Stimulated activated CD8-positive, alpha-beta memory T cell treated with anti-CD3 and anti-CD28 coated beads, Interleukin-12 subunit alpha, Interleukin-12 subunit beta, amount 100 ng/mL, for 24 hours (primary cell): ENCODE results near the gene PTPRJ.
"Not testable (repeated sequence)": the region's sequence is repeated elsewhere in the genome, so short reads cannot be mapped to it uniquely, and the experiment has no call there.

Source experiments
- DNase-seq: peaks from one replicate; pipeline ENCODE4 v3.0.0-alpha.2; 2020; ENCODE audit errors: extremely low read depth

The PTPRJ gene

GRCh38 chr11:47980088-47980906 lies at the start of gene PTPRJ:
TSS of gene PTPRJ (plus strand) at chr11:47980559. CDS start at chr11:47980913, 354 bp downstream.
- DNase-seq: no peak

GRCh38 chr11:47932544-47932943 lies 47.8 kb upstream of the PTPRJ start:
- DNase-seq: no peak

DNA sequence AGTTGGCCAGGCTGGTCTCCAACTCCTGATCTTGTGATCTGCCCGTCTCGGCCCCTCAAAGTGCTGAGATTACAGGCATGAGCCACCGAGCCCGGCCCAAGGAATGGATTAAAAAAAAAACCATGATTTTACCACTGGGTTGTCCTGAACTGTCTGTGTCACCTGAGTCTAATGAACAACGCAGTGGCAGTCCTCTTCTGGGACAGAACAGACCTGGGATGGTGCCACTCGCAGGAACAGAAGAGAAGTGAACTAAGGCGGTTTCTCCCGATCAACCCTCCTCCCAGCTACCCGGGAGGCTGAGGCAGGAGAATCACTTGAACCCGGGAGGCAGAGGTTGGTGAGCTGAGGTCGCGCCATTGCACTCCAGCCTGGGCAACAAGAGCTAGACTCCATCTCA lies 46.6 kb upstream of the PTPRJ start:
- DNase-seq: not testable (repeated sequence)

DNA sequence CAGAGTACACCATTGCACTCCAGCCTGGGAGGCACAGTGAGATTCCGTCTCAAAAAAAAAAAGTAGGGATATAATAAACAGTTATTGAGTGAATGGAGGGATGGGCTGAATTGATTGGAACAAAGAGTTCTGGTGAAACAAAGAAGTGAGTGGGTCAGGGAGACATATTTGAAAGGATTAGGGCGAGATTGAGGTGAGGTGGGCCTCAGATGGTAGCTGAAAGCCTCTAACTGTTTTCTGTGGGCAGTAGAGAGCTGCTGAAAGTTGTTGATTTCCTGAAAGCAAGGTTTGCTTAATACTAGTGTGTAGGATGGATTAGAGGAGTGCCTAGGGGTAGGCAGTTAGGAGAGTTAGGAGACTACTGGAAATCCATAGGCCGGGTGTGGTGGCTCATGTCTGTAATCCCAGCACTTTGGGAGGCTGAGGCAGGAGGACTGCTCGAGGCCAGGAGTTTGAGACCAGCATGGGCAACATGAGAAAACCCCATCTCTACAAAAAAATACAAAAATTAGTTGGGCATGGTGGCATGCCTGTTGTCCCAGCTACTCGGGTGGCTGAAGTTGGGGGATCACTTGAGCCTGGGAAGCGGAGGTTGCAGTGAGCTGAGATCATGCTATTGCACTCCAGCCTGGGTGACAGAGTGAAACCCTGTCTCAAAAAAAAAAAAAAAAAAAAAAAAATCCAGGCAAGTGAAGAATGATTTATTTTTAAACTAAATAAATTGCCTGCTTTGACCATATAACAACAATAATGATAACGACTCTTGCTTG lies 41.4 kb upstream of the PTPRJ start:
- no peak for DNase-seq

GRCh38 chr11:47940904-47941649 lies 39.3 kb upstream of the PTPRJ start:
- DNase-seq: no peak

DNA sequence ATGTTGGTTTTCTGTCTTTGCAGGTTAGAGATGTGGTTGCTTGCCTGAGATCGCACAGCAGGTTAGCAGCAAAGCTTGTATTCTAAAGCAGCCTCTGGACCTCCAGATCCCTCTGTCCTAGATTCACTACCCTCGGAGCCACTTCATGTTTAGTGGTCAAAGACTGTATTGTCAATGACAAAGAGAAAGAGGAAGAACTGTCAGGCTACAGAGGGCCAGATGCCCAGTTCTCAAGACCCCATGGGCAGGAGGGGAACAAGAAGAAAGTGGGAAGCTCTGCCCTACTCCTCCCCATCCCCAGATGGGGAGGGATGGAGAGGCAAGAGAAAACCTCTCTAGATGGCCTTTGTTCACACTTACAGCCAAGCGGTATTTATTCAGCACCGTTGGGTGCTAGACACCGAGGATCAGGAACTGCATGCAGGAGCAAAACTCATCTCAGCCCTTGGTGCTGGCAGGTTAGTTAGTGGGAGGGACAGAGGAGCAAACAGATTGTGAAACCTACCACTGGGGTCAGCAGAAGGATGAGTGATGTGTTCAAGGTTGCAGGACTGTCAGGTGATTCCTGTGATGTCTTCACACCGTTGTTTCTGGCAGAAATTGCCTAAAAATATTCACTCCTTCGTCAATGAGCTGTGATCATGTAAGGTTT lies 38.3 kb upstream of the PTPRJ start:
- no peak for DNase-seq

DNA sequence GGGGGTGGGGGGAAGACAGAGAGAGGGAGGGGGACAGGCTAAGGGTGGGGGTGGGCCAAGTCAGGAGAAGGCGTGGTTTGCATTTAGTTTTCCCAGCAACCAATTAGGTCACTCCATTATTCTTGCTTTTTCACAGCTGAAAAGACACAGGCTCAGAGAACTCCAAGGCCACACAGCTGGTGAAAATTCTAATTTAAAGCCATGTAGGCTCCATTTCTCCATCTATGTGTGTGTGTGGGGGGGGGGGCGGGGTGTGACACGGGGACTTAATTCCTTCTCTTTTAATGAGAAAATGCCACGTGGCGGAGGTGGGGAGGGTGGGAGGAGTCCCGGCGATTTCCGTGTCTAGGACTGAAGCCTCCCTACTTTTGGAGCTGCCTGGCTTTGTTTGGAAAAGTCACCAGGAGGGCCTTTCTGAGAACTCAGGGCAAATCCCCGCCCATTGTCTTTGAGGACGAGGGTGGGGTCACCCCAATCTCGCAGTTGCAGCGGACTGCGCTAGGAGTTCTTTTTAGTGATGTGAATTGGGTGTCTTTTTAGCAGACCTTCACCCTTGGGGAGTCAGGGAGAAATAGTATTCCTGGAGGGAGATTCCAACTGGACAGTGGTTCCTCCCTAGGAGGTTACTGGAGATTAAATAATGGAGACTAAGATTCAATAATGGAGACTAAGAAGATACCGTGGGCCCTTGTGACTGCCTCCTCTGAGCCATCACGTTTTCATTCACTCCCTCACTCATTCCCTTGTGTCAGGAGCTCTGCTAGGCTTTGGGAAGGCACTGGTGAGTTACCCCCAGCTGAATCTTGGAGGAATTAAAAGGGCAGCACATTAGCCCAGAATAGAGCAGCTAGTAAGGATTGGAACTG lies 36.4 kb upstream of the PTPRJ start:
- no peak for DNase-seq

- DNase-seq: no peak
Observed at GRCh38 chr11:47944632-47945031, 35.7 kb upstream of the PTPRJ start.

DNA sequence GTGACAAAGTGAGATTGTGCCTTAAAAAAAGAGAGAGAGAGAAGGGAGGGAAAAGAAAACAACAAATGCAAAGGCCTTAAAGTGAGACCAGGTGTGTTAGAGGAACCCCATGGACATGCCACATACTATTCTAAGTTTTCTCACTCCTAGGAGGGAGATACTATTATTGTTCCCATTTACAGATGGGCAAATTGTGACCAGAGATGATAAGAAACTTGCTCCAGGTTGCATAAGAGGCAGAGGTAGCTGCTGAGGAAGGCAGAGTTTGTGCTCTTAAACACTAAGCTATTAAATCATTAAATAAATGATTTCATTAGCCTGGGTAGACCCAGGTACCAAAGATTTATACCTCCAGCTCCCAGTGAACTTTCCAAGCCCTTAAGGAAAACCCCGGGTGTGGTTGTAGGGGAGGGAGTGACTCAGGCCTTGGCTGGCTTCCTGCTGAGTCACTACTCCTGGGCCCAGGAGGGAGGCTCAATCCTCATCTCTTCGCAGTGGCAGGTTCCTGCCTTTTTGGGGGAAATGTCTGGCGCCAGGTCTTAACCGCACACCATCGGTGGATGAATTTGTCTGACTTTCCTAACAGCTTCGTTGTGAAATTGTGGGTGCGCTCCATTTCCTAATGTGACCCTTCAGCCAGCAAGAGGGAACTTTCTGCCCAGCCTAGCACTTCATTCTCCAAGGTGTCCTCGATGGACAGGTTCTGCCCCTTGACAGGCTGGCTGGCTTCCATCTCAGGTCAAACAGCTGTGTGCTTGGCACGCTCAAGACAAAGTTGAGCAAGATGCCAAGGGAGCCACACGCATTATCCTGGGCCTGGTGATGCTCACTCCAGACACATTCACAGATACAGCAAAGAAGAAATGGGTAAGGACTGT lies 33.4 kb upstream of the PTPRJ start:
- DNase-seq: no peak

GRCh38 chr11:47948137-47948536 lies 32.2 kb upstream of the PTPRJ start:
- no peak for DNase-seq

- not testable (repeated sequence) for DNase-seq
Observed at GRCh38 chr11:47949001-47949675, 31.2 kb upstream of the PTPRJ start.

- DNase-seq: peak; percentile 15
Observed at GRCh38 chr11:47950396-47950795, 30.0 kb upstream of the PTPRJ start.

DNA sequence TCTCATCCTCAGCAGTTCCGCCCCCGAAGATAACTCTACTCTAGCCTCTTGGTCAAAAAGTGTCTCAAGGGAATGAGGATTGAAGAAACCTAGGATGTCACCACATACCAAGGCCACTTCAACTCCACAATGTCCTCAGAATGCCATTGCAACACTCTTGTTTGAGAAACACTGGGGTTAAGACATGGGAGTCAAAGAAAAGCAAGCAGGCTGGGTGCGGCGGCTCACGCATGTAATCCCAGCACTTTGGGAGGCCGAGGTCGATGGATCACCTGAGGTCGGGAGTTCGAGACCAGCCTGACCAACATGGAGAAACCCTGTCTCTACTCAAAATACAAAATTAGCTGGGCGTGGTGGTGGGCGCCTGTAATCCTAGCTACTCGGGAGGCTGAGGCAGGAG lies 28.9 kb upstream of the PTPRJ start:
- DNase-seq: not testable (repeated sequence)

DNA sequence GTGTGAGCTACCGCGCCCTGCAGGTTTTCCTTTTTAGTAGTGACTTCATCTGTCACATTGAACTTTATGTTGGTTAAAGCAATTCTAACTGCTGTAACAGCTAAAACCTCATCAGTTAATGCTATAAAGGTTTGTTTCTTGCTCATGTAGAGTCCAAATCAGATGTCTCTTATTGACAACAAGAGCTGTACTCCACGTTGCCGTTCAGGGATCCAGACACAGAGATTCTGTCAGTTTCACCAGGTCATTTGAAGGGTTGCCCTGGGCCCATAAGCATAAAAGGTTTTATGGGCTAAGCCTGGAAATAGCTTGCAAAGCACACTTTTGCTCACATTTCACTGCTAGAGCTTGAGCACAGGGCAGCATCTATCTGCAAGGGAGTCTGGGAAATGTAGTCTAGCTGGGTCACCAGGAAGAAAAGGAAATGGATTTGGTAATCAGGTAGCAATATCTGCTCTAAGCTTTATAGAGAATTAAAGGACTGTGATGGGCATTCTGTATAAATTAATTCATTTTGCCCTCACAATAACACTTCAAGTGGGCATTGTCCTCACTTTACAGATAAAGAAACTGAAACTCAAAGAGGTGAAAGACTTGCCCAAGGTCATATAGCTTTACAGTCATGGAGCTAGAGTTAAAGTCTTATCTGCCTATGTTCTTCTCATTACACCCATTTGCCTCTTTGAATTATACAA lies 25.2 kb upstream of the PTPRJ start:
- DNase-seq: no peak

DNA sequence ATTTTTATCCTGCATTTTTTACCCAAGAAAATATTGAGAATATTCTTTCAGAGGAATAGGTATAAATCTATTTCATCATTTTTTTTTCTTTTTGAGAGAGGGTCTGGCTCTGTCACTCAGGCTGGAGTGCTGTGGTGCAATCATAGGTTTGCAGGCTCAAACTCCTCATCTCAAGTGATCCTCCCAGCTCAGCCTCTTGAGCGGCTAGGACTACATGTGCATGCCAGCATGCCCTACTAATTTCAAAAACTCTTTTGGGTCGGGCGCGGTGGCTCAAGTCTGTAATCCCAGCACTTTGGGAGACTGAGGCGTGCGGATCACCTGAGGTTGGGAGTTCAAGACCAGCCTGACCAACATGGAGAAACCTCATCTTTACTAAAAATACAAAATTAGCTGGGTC lies 20.3 kb upstream of the PTPRJ start:
- DNase-seq: no peak

DNA sequence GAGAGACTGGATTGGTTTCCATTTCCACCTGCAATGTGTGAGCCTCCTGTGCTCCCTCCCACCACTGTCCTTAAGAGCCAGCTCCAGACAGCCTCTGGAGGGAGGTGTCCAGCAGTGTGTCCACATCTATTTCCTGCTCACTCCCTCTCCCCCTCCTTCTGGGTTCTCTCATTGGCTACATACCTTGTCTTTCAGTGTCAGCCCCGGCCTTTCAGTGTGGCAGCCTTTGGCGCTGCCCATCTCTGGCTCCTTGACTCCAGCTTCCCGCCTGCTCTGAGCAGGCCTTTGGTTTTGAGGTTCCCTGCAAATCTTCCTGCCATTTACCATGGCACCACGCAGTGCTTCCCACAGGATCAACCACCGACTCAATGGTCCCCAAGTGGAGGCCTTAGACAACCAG lies 19.0 kb upstream of the PTPRJ start:
- DNase-seq: no peak

GRCh38 chr11:47964546-47964945 lies 15.8 kb upstream of the PTPRJ start:
- DNase-seq: no peak
